K562 (cell line): ENCODE results near the gene RNF115. TPM values are rescaled to one million over a fixed set of nuclear protein-coding genes. Genes with fewer than 3 reads are reported as not detected.

Experiments used
- ATAC-seq: fragments of 200-7000 bp; cut with Tn5 transposase; 3 replicates; pipeline ENCODE4 v1.9.1; 2020; ENCODE audit warnings: moderate library complexity
- BruUV-seq: library from RNA; stranded (reverse); fragments of 400-500 nt; replicated peaks from 2 replicates; lab custom pipeline; 2021; lab: Mats Ljungman, UMichigan
- CTCF ChIA-PET: fragments of 300-600 bp; formaldehyde crosslinking; extraction: SDS; loops from one replicate; lab custom pipeline; 2021; ENCODE audit warnings: low intra/inter-chr PET ratio; lab: Yijun Ruan, JAX
- POLR2A ChIA-PET: fragments of 300-600, 350-650 bp; sonication (Branson Sonifier 250); formaldehyde crosslinking; extraction: SDS; loops from one replicate; lab custom pipeline; 2021; ENCODE audit warnings: antibody characterized with exemption, inconsistent platforms; lab: Yijun Ruan, JAX
- DNase-seq, 4 experiments: peaks; one replicate each; pipeline versions ENCODE4 v3.0.0 to v3.0.0-alpha.2; 2011 to 2018; ENCODE audit warnings: low spot score in 3 of 4, mixed read lengths in 3 of 4; ENCODE audit errors: extremely low read depth in 1 of 4
- FAIRE-seq: peaks from 2 replicates; lab custom pipeline; 2011; peaks lifted over from hg19 to GRCh38; lab: Jason Lieb, UNC
- H2AFZ ChIP-seq: 2 replicates; pipeline ENCODE4 v1.6.0; 2011; ENCODE audit warnings: low read depth, low read length, control low read depth, inconsistent platforms
- H3K27ac ChIP-seq: fragments of 200-600 bp; 3 replicates; pipeline ENCODE4 v1.8.0; 2011; ENCODE audit warnings: low read depth, mild to moderate bottlenecking, control low read depth, inconsistent platforms, low read length, moderate library complexity, mixed read lengths; ENCODE audit errors: extremely low read depth
- H3K27me3 ChIP-seq, 2 experiments: fragments of 300-600 bp in 1 of 2; 2 replicates in 1 of 2; 3 replicates in 1 of 2; pipeline versions ENCODE4 v1.6.0 to v1.8.0; 2011; ENCODE audit warnings: inconsistent platforms in 2 of 2, low read length in 2 of 2, mild to moderate bottlenecking in 1 of 2, mixed read lengths in 1 of 2, moderate library complexity in 1 of 2; ENCODE audit not compliant: control insufficient read depth in 2 of 2, insufficient read depth in 2 of 2
- H3K36me3 ChIP-seq: fragments of 300-600 bp; 3 replicates; pipeline ENCODE4 v1.8.0; 2011; ENCODE audit warnings: mild to moderate bottlenecking, low read length, inconsistent platforms; ENCODE audit not compliant: control insufficient read depth, insufficient read depth
- H3K4me1 ChIP-seq, 2 experiments: fragments of 200-600 bp in 1 of 2; replicated peaks in 1 of 2; 2 replicates in 1 of 2; 3 replicates in 1 of 2; pipeline versions ENCODE4 v1.5.1 to v1.8.0; 2011; ENCODE audit warnings: inconsistent platforms in 2 of 2, low read length in 2 of 2, mild to moderate bottlenecking in 1 of 2, mixed read lengths in 1 of 2, moderate library complexity in 1 of 2; ENCODE audit not compliant: control insufficient read depth in 2 of 2, insufficient read depth in 2 of 2
- H3K4me2 ChIP-seq: 2 replicates; pipeline ENCODE4 v1.6.1; 2011; ENCODE audit warnings: low read length, control low read depth, inconsistent platforms, mixed read lengths; ENCODE audit not compliant: insufficient read depth
- H3K4me3 ChIP-seq: fragments of 200-600 bp; sonication (generic), shearing (Covaris generic); 2 replicates; pipeline ENCODE4 v1.5.1; 2016; ENCODE audit warnings: control low read depth, inconsistent platforms
- H3K79me2 ChIP-seq: fragments of 200-600 bp; 3 replicates; pipeline ENCODE4 v1.8.0; 2011; ENCODE audit warnings: low read length, inconsistent platforms; ENCODE audit not compliant: control insufficient read depth, insufficient read depth
- H3K9ac ChIP-seq, 2 experiments: 2 replicates each; pipeline versions ENCODE4 v1.6.0 to v1.6.1; 2011; ENCODE audit warnings: low read depth in 2 of 2, low read length in 2 of 2, control low read depth in 1 of 2, inconsistent platforms in 1 of 2, mild to moderate bottlenecking in 1 of 2, mixed read lengths in 1 of 2; ENCODE audit not compliant: insufficient read depth in 1 of 2
- H3K9me1 ChIP-seq: one replicate; pipeline ENCODE4 v1.6.0; 2011; ENCODE audit warnings: inconsistent platforms, mild to moderate bottlenecking, low read length, moderate library complexity; ENCODE audit not compliant: control insufficient read depth, insufficient read depth
- H3K9me3 ChIP-seq: replicated peaks from 2 replicates; pipeline ENCODE4 v1.5.1; 2011; ENCODE audit warnings: low read depth, low read length, inconsistent platforms; ENCODE audit not compliant: control insufficient read depth, insufficient read depth
- H4K20me1 ChIP-seq: replicated peaks from 2 replicates; pipeline ENCODE4 v1.6.1; 2011; ENCODE audit warnings: low read length, inconsistent platforms, mixed read lengths; ENCODE audit not compliant: control insufficient read depth, insufficient read depth
- CC2D1A ChIP-seq: fragments of 450-650 bp; IDR thresholded peaks from 2 replicates; pipeline ENCODE4 v1.6.1; 2017; ENCODE audit warnings: mild to moderate bottlenecking
- CEBPB ChIP-seq: fragments of 450-650 bp; IDR thresholded peaks from 2 replicates; pipeline ENCODE4 v1.6.1; 2016; ENCODE audit warnings: missing genetic modification characterization, missing compliant biosample characterization
- EP300 ChIP-seq: IDR thresholded peaks from 2 replicates; pipeline ENCODE4 v1.6.1; 2012; ENCODE audit warnings: low read length, improper control_type of control experiment
- HDAC6 ChIP-seq: IDR thresholded peaks from 2 replicates; pipeline ENCODE4 v1.6.1; 2012; ENCODE audit warnings: low read depth, mild to moderate bottlenecking, control low read depth, inconsistent platforms, low read length, moderate library complexity
- JUNB ChIP-seq: fragments of 450-650 bp; formaldehyde crosslinking; conservative IDR thresholded peaks from 2 replicates; pipeline ENCODE4 v1.4.0; 2020; ENCODE audit warnings: mild to moderate bottlenecking
- SMAD2 ChIP-seq: fragments of 150-350 bp; IDR thresholded peaks from 2 replicates; pipeline ENCODE4 v1.6.1; 2014; ENCODE audit warnings: low read depth, mild to moderate bottlenecking, low read length
- XRCC5 ChIP-seq: fragments of 200-400 bp; formaldehyde crosslinking; IDR thresholded peaks from 2 replicates; pipeline ENCODE4 v1.6.1; 2017; ENCODE audit warnings: low read depth, mild to moderate bottlenecking, low read length
- ZNF23 ChIP-seq: fragments of 250-450 bp; sonication (Bioruptor Pico); IDR thresholded peaks from 2 replicates; pipeline ENCODE4 v1.4.0; 2020; ENCODE audit warnings: mild to moderate bottlenecking
- ZNF589 ChIP-seq: fragments of 200-800 bp; sonication (Bioruptor generic); IDR thresholded peaks from 2 replicates; pipeline ENCODE4 v1.6.1; 2016; ENCODE audit warnings: low read depth, missing genetic modification characterization, missing compliant biosample characterization
- WGBS: fragments of 100-300 bp; shearing (Covaris generic); methylation state at CpG from one replicate; pipeline ENCODE4 v1.1.6; 2016; ENCODE audit warnings: low coverage, mixed read lengths; ENCODE audit not compliant: insufficient coverage; ENCODE audit errors: missing lambda C conversion rate; 5-methylcytosine and 5-hydroxymethylcytosine counted together
- in situ Hi-C: fragments of 300-500 bp; cut with MboI; formaldehyde crosslinking; loops from 4 replicates; pipeline ENCODE4 v1.15.0; 2018; ENCODE audit warnings: inconsistent platforms, mixed read lengths
- intact Hi-C: fragments of 100-400 bp; cut with micrococcal nuclease; formaldehyde crosslinking; loops from 2 replicates; pipeline ENCODE4 v1.14.2; 2022
- microRNA-seq: library from miRNA; unstranded; fragments of <30 nt; microRNA quantifications from one replicate; pipeline ENCODE4, GENCODE V29; 2018; ENCODE audit warnings: borderline microRNAs expressed
- polyA plus RNA-seq, 8 experiments: library from polyadenylated mRNA; depleted of rRNA in 4 of 8; stranded (reverse) in 5 of 8; unstranded in 3 of 8; fragments of >200 nt; fragmentation: Nextera tagmentation in 2 of 8; fragmentation: Illumina TruSeq in 1 of 8; extraction: Ambion mirVana in 2 of 8; extraction: Trizol in 1 of 8; gene quantifications; 2 replicates each; pipeline versions ENCODE4 v1.2.1 to v1.2.3, GENCODE V29; 2011 to 2014; ENCODE audit warnings: inconsistent platforms in 1 of 8, missing spikeins in 1 of 8
- small RNA-seq: library from RNA; depleted of rRNA; stranded (forward); fragments of <200 nt; gene quantifications from one replicate; pipeline ENCODE3, GENCODE V24; 2014
- total RNA-seq, 7 experiments: library from RNA; depleted of rRNA in 6 of 7; stranded (reverse); fragments of >200 nt in 6 of 7; fragmentation: Illumina TruSeq in 2 of 7; extraction: Trizol in 2 of 7; gene quantifications; 2 replicates each; pipeline versions ENCODE4 v1.2.1 to v1.2.3, GENCODE V29; 2011 to 2021; ENCODE audit warnings: low replicate concordance in 1 of 7

The RNF115 gene
- total and polyA plus RNA-seq, 9 of the 15 experiments (the other 6 are each of a cell fraction or from before 2014, with no cell fraction given): 1.9 to 14.3 (median 9.5) TPM

GRCh38 chr1:145689922-145690321 lies 134.0 kb downstream of the RNF115 start:
- DNase-seq (no peak), FAIRE-seq (no peak), ATAC-seq (no peak)
- H3K4me3 ChIP-seq: no peak overlapping the region
- H3K9ac ChIP-seq: no peak overlapping the region; a peak in 1 of 4 replicates
- POLR2A ChIA-PET: interaction anchor here (1.0 kb wide), 1 partner anchor 10 kb away, joined by 3 read pairs; no protein-coding TSS in a partner anchor
- TF ChIP-seq JUNB (CRISPR knock-in tag): no peak
- no peak overlapping the region for H3K27ac ChIP-seq
- 68% methylated on average over 6 of the region's 6 CpGs for WGBS
- H2AFZ ChIP-seq: no peak overlapping the region
- H4K20me1 ChIP-seq: no peaks in the 10 kb centered on the region
- no peaks in the 10 kb centered on the region for H3K27me3 ChIP-seq
- no peaks in the 10 kb centered on the region for H3K9me1 ChIP-seq
- no peaks in the 10 kb centered on the region for H3K36me3 ChIP-seq
- no peaks in the 10 kb centered on the region for H3K79me2 ChIP-seq
- no peaks in the 10 kb centered on the region for H3K9me3 ChIP-seq
- intact Hi-C loops: no loop called here
- CTCF ChIA-PET: interaction anchor here (0.7 kb wide), 1 partner anchor 157 kb away, joined by 3 read pairs; no protein-coding TSS in a partner anchor
- BruUV-seq: no TSS peak
- in situ Hi-C loops: no loop called here
- no peak overlapping the region for H3K4me2 ChIP-seq
- H3K4me1 ChIP-seq: no peaks in the 10 kb centered on the region

DNA sequence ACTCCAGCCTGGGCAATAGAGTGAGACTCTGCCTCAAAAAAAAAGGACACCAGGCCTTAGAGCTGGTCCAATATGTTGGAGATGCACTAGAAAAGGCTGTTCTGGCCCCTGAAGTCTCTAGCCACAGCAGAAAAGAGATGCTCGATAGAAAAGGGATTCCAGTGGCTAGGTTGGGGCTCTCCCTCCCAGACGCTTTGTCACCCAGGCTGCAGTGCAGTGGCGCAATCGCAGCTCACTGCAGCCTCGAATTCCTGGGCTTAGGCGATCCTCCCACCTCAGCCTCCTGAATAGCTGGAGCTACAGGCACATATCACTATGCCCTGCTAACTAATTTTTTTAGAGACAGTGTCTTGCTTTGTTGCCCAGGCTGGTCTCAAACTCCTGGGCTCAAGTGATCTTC lies 135.0 kb downstream of the RNF115 start:
- Histone ChIP-seq H3K9ac (no peak overlapping the region), H3K9me3 (no peaks in the 10 kb centered on the region), H3K79me2 (no peaks in the 10 kb centered on the region), H3K4me1 (no peaks in the 10 kb centered on the region), H3K36me3 (no peaks in the 10 kb centered on the region), H3K9me1 (no peaks in the 10 kb centered on the region), H2AFZ (no peak overlapping the region), H3K4me2 (no peak overlapping the region), H4K20me1 (no peaks in the 10 kb centered on the region), H3K4me3 (no peak overlapping the region), H3K27me3 (no peaks in the 10 kb centered on the region), H3K27ac (no peak overlapping the region)
- CTCF ChIA-PET: no interaction called here
- intact Hi-C loops: no loop called here
- no TSS peak for BruUV-seq
- DNase-seq (no peak), FAIRE-seq (no peak), ATAC-seq (no peak)
- 72% methylated on average over 5 of the region's 6 CpGs for WGBS
- in situ Hi-C loops: no loop called here
- TF ChIP-seq CEBPB (tag) (peak; percentile 36; the same call in 1 of the 2 replicates), ZNF589 (CRISPR knock-in tag) (no peak), HDAC6 (no peak), XRCC5 (no peak), SMAD2 (no peak), ZNF23 (CRISPR knock-in tag) (no peak), CC2D1A (no peak), EP300 (no peak)
- POLR2A ChIA-PET: no interaction called here

Small RNAs within 50 kb of the gene (microRNA-seq; reads per million reads assigned to microRNA genes)
- gene MIR6736: not detected

Small RNAs within 50 kb of the gene (small RNA-seq; reads per million reads assigned to genes)
- not detected for gene MIR6736

Other genes starting within 250 kb of the RNF115 start
Only the 7 nearest of the 15 such genes appear.
- gene POLR3C, start 105 bp upstream of the RNF115 start, total RNA-seq (2014; rRNA removed): 42.0 and 44.8 TPM in 2 replicates
- 50.7 and 53.9 TPM in 2 replicates for gene POLR3C, start 105 bp upstream of the RNF115 start, total RNA-seq (2014; rRNA removed; fragmentation: Illumina TruSeq; extraction: Trizol)
- gene POLR3C, start 105 bp upstream of the RNF115 start, total RNA-seq (2015; rRNA removed; fragmentation: Illumina TruSeq; extraction: Trizol): 54.6 and 56.8 TPM in 2 replicates
- 45.2 and 46.0 TPM in 2 replicates for gene POLR3C, start 105 bp upstream of the RNF115 start, total RNA-seq (2021)
- gene POLR3C, start 105 bp upstream of the RNF115 start, polyA plus RNA-seq (2011; rRNA removed): 31.5 and 42.9 TPM in 2 replicates
- gene POLR3C, start 105 bp upstream of the RNF115 start, polyA plus RNA-seq (2014; fragmentation: Illumina TruSeq; extraction: Trizol): 58.1 and 64.1 TPM in 2 replicates
- gene POLR3C, start 105 bp upstream of the RNF115 start, polyA plus RNA-seq (2014; fragmentation: Nextera tagmentation; extraction: Ambion mirVana): 10 to 100 TPM; 19.7 to 49.9 TPM
- 36.9 and 43.5 TPM in 2 replicates for gene POLR3C, start 105 bp upstream of the RNF115 start, polyA plus RNA-seq (2014; rRNA removed)
- gene NUDT17, start 21.5 kb upstream of the RNF115 start, total RNA-seq (2014; rRNA removed): 6.8 and 9.9 TPM in 2 replicates
- gene NUDT17, start 21.5 kb upstream of the RNF115 start, total RNA-seq (2014; rRNA removed; fragmentation: Illumina TruSeq; extraction: Trizol): 4.5 and 5.5 TPM in 2 replicates
- 4.2 and 5.2 TPM in 2 replicates for gene NUDT17, start 21.5 kb upstream of the RNF115 start, total RNA-seq (2015; rRNA removed; fragmentation: Illumina TruSeq; extraction: Trizol)
- gene NUDT17, start 21.5 kb upstream of the RNF115 start, total RNA-seq (2021): 6.1 and 7.2 TPM in 2 replicates
- gene NUDT17, start 21.5 kb upstream of the RNF115 start, polyA plus RNA-seq (2011; rRNA removed): 10.0 and 11.4 TPM in 2 replicates
- 7.6 and 8.3 TPM in 2 replicates for gene NUDT17, start 21.5 kb upstream of the RNF115 start, polyA plus RNA-seq (2014; fragmentation: Illumina TruSeq; extraction: Trizol)
- 1 to 10 TPM; 2.1 to 3.1 TPM for gene NUDT17, start 21.5 kb upstream of the RNF115 start, polyA plus RNA-seq (2014; fragmentation: Nextera tagmentation; extraction: Ambion mirVana)
- gene NUDT17, start 21.5 kb upstream of the RNF115 start, polyA plus RNA-seq (2014; rRNA removed): 7.8 and 10.7 TPM in 2 replicates
- gene PIAS3, start 35.0 kb upstream of the RNF115 start, total RNA-seq (2014; rRNA removed): 7.9 and 10.4 TPM in 2 replicates
- gene PIAS3, start 35.0 kb upstream of the RNF115 start, total RNA-seq (2014; rRNA removed; fragmentation: Illumina TruSeq; extraction: Trizol): 6.0 and 6.9 TPM in 2 replicates
- 7.4 and 7.5 TPM in 2 replicates for gene PIAS3, start 35.0 kb upstream of the RNF115 start, total RNA-seq (2015; rRNA removed; fragmentation: Illumina TruSeq; extraction: Trizol)
- 15.7 and 17.7 TPM in 2 replicates for gene PIAS3, start 35.0 kb upstream of the RNF115 start, total RNA-seq (2021)
- 8.5 and 16.5 TPM in 2 replicates for gene PIAS3, start 35.0 kb upstream of the RNF115 start, polyA plus RNA-seq (2011; rRNA removed)
- gene PIAS3, start 35.0 kb upstream of the RNF115 start, polyA plus RNA-seq (2014; fragmentation: Illumina TruSeq; extraction: Trizol): 22.6 and 25.6 TPM in 2 replicates
- gene PIAS3, start 35.0 kb upstream of the RNF115 start, polyA plus RNA-seq (2014; fragmentation: Nextera tagmentation; extraction: Ambion mirVana): 1 to 10 TPM; 1.1 to 1.5 TPM
- gene PIAS3, start 35.0 kb upstream of the RNF115 start, polyA plus RNA-seq (2014; rRNA removed): 14.3 and 16.2 TPM in 2 replicates
- gene ANKRD35, start 61.8 kb upstream of the RNF115 start, total RNA-seq (2014; rRNA removed): 0.12 and 0.14 TPM in 2 replicates
- gene ANKRD35, start 61.8 kb upstream of the RNF115 start, total RNA-seq (2014; rRNA removed; fragmentation: Illumina TruSeq; extraction: Trizol): 0.07 TPM in 1 of 2 replicates, not detected in the other
- 0.08 TPM in 1 of 2 replicates, not detected in the other for gene ANKRD35, start 61.8 kb upstream of the RNF115 start, total RNA-seq (2015; rRNA removed; fragmentation: Illumina TruSeq; extraction: Trizol)
- gene ANKRD35, start 61.8 kb upstream of the RNF115 start, total RNA-seq (2021): 0.07 TPM in 1 of 2 replicates, not detected in the other
- not detected in 2 replicates for gene ANKRD35, start 61.8 kb upstream of the RNF115 start, polyA plus RNA-seq (2011; rRNA removed)
- 0.07 TPM in 1 of 2 replicates, not detected in the other for gene ANKRD35, start 61.8 kb upstream of the RNF115 start, polyA plus RNA-seq (2014; fragmentation: Illumina TruSeq; extraction: Trizol)
- not detected for gene ANKRD35, start 61.8 kb upstream of the RNF115 start, polyA plus RNA-seq (2014; fragmentation: Nextera tagmentation; extraction: Ambion mirVana)
- gene ANKRD35, start 61.8 kb upstream of the RNF115 start, polyA plus RNA-seq (2014; rRNA removed): 0.07 TPM in 1 of 2 replicates, not detected in the other
- gene ITGA10, start 86.0 kb upstream of the RNF115 start, total RNA-seq (2014; rRNA removed): 0.05 TPM in 1 of 2 replicates, not detected in the other
- 0.11 and 0.35 TPM in 2 replicates for gene ITGA10, start 86.0 kb upstream of the RNF115 start, total RNA-seq (2014; rRNA removed; fragmentation: Illumina TruSeq; extraction: Trizol)
- 0.08 and 0.14 TPM in 2 replicates for gene ITGA10, start 86.0 kb upstream of the RNF115 start, total RNA-seq (2015; rRNA removed; fragmentation: Illumina TruSeq; extraction: Trizol)
- gene ITGA10, start 86.0 kb upstream of the RNF115 start, total RNA-seq (2021): 0.09 and 0.20 TPM in 2 replicates
- 0.14 and 0.26 TPM in 2 replicates for gene ITGA10, start 86.0 kb upstream of the RNF115 start, polyA plus RNA-seq (2011; rRNA removed)
- gene ITGA10, start 86.0 kb upstream of the RNF115 start, polyA plus RNA-seq (2014; fragmentation: Illumina TruSeq; extraction: Trizol): 0.06 and 0.09 TPM in 2 replicates
- under 1 TPM; 0.08 TPM for gene ITGA10, start 86.0 kb upstream of the RNF115 start, polyA plus RNA-seq (2014; fragmentation: Nextera tagmentation; extraction: Ambion mirVana)
- gene ITGA10, start 86.0 kb upstream of the RNF115 start, polyA plus RNA-seq (2014; rRNA removed): 0.01 and 0.65 TPM in 2 replicates
- 13.2 and 18.8 TPM in 2 replicates for gene PEX11B, start 94.6 kb upstream of the RNF115 start, total RNA-seq (2014; rRNA removed)
- gene PEX11B, start 94.6 kb upstream of the RNF115 start, total RNA-seq (2014; rRNA removed; fragmentation: Illumina TruSeq; extraction: Trizol): 16.9 and 18.1 TPM in 2 replicates
- 18.5 and 18.6 TPM in 2 replicates for gene PEX11B, start 94.6 kb upstream of the RNF115 start, total RNA-seq (2015; rRNA removed; fragmentation: Illumina TruSeq; extraction: Trizol)
- gene PEX11B, start 94.6 kb upstream of the RNF115 start, total RNA-seq (2021): 18.9 and 21.2 TPM in 2 replicates
- gene PEX11B, start 94.6 kb upstream of the RNF115 start, polyA plus RNA-seq (2011; rRNA removed): 60.0 and 60.3 TPM in 2 replicates
- 24.6 and 26.3 TPM in 2 replicates for gene PEX11B, start 94.6 kb upstream of the RNF115 start, polyA plus RNA-seq (2014; fragmentation: Illumina TruSeq; extraction: Trizol)
- gene PEX11B, start 94.6 kb upstream of the RNF115 start, polyA plus RNA-seq (2014; fragmentation: Nextera tagmentation; extraction: Ambion mirVana): 10 to 100 TPM; 42.3 to 52.7 TPM
- 21.7 and 23.4 TPM in 2 replicates for gene PEX11B, start 94.6 kb upstream of the RNF115 start, polyA plus RNA-seq (2014; rRNA removed)
- 235 and 257 TPM in 2 replicates for gene RBM8A, start 103.4 kb upstream of the RNF115 start, total RNA-seq (2014; rRNA removed)
- 228 and 266 TPM in 2 replicates for gene RBM8A, start 103.4 kb upstream of the RNF115 start, total RNA-seq (2014; rRNA removed; fragmentation: Illumina TruSeq; extraction: Trizol)
- gene RBM8A, start 103.4 kb upstream of the RNF115 start, total RNA-seq (2015; rRNA removed; fragmentation: Illumina TruSeq; extraction: Trizol): 283 and 291 TPM in 2 replicates
- gene RBM8A, start 103.4 kb upstream of the RNF115 start, total RNA-seq (2021): 206 and 215 TPM in 2 replicates
- gene RBM8A, start 103.4 kb upstream of the RNF115 start, polyA plus RNA-seq (2011; rRNA removed): 152 and 225 TPM in 2 replicates
- 240 and 324 TPM in 2 replicates for gene RBM8A, start 103.4 kb upstream of the RNF115 start, polyA plus RNA-seq (2014; fragmentation: Illumina TruSeq; extraction: Trizol)
- 1,000 to 10,000 TPM in 1 of 2 experiments, 100 to 1,000 TPM in 1; 763 to 1,035 TPM for gene RBM8A, start 103.4 kb upstream of the RNF115 start, polyA plus RNA-seq (2014; fragmentation: Nextera tagmentation; extraction: Ambion mirVana)
- 301 and 311 TPM in 2 replicates for gene RBM8A, start 103.4 kb upstream of the RNF115 start, polyA plus RNA-seq (2014; rRNA removed)